ENCODE results near the gene USP13.

GRCh38 chr3:179694731-179695130, 41.9 kb downstream of the USP13 start:
- TF ChIP-seq CTCF (IDR thresholded peaks at IDR 0.05) (no peak), POLR2A (IDR thresholded peaks at IDR 0.05) (no peak)
